H1 (cell line): ENCODE data around the gene RBM8A. TPM values are rescaled to one million over a fixed set of nuclear protein-coding genes. Genes with fewer than 3 reads are reported as not detected.

Source experiments
- CHD7 ChIP-seq: fragments of 300-600 bp; sonication (generic); IDR thresholded peaks from 2 replicates; pipeline ENCODE4 v1.7.1; 2012; ENCODE audit warnings: low read length, moderate library complexity, mild to moderate bottlenecking, inconsistent platforms; ENCODE audit not compliant: insufficient replicate concordance
- GTF2F1 ChIP-seq: IDR thresholded peaks from 2 replicates; pipeline ENCODE4 v1.6.1; 2012; ENCODE audit warnings: low read depth, low read length, improper control_type of control experiment, borderline replicate concordance
- JUN ChIP-seq: IDR thresholded peaks from 2 replicates; pipeline ENCODE4 v1.6.1; 2011; ENCODE audit warnings: low read depth, mild to moderate bottlenecking, improper control_type of control experiment, low read length
- RBBP5 ChIP-seq: IDR thresholded peaks from 2 replicates; pipeline ENCODE4 v1.7.1; 2012; ENCODE audit warnings: low read depth, mild to moderate bottlenecking, inconsistent platforms, low read length, moderate library complexity, borderline replicate concordance
- RXRA ChIP-seq: IDR thresholded peaks from 2 replicates; pipeline ENCODE4 v1.6.1; 2011; ENCODE audit warnings: low read depth, mild to moderate bottlenecking, low read length, moderate library complexity; ENCODE audit not compliant: insufficient read depth
- SIN3A ChIP-seq, 2 experiments: IDR thresholded peaks in 1 of 2; conservative IDR thresholded peaks in 1 of 2; 2 replicates each; pipeline ENCODE4 v1.6.1; 2011 to 2012; ENCODE audit warnings: low read length in 2 of 2, improper control_type of control experiment in 1 of 2, low read depth in 1 of 2, mild to moderate bottlenecking in 1 of 2
- SUZ12 ChIP-seq: fragments of 200-600 bp; sonication (generic); IDR thresholded peaks from 2 replicates; pipeline ENCODE4 v1.6.1; 2012; ENCODE audit warnings: mild to moderate bottlenecking, inconsistent platforms, low read length, moderate library complexity, mixed read lengths
- TAF7 ChIP-seq: optimal IDR thresholded peaks from 2 replicates; pipeline ENCODE3; 2011; ENCODE audit warnings: low read depth, mild to moderate bottlenecking, inconsistent platforms, low read length, moderate library complexity, borderline replicate concordance
- ZNF274 ChIP-seq: IDR thresholded peaks from 2 replicates; pipeline ENCODE4 v1.7.0; 2012; ENCODE audit warnings: low read length, borderline replicate concordance; ENCODE audit errors: extremely low read depth
- polyA plus RNA-seq, 7 experiments: library from polyadenylated mRNA; depleted of rRNA in 3 of 7; stranded (reverse) in 5 of 7; unstranded in 2 of 7; fragments of >200 nt in 5 of 7; fragments of 200-250 nt in 2 of 7; gene quantifications; 1 replicate in 5 of 7; 2 replicates in 1 of 7; 4 replicates in 1 of 7; pipeline versions ENCODE4 v1.2.1 to v1.2.3, GENCODE V29; 2011 to 2013; ENCODE audit warnings: missing spikeins in 2 of 7, mixed read lengths in 2 of 7
- total RNA-seq: library from RNA; stranded (reverse); fragmentation: NEBNext Ultra II Directional; extraction: Animal tissue kit (Norgen Biotek cat#: 25700); gene quantifications from 2 replicates; pipeline ENCODE4 v1.2.1, GENCODE V29; 2021

RBM8A gene
- total and polyA plus RNA-seq, 2 of the 8 experiments (the other 6 are each of a cell fraction or from before 2014, with no cell fraction given): 125 to 216 TPM

DNA sequence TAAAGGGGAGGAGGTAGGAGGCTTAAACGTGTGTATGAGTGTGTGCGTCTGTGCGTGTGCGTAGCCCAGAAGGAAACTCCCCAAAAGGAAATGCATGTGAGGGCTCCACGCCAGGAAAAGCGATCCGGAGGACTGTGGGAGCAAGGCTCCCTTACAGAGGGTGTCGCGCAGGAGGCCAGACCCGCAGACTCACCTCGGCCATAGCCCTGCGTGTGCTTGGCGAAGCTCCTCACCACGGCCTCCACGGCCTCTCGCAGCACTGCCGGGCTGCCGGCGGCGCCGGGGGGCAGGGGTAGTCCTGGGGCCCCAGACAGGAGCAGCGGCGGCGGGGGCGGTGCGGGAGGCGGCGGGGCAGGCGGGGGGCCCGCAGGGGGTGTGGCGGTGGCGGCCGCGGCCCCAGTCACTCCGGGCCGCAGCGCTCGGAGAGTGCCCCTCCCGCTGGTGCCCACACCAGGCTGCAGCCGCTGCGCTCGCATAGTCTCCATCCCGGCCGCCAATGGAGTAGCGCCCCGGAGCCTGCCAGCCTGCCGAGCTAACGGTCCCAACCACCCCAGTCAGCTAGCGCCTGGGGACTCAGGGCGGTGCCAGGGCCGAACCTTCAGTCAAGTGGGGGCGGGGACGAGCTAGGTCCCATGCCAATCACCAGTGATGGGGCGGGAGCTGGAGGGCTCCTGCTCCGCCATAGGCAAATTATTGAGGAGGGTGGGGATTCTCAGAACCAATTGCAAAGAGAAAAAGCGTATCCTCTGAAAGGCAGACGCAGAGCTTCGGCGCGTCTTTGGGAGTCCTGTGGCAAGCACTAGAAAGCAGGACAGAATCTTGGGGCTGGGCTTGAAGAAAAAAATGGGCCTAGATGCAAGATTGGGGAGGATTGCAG, 30.4 kb upstream of the RBM8A start, which contains the start of gene LIX1L (continued):
- TF ChIP-seq ZNF274 (no peak), RXRA (no peak), CHD7 (no peak), RBBP5 (no peak), SIN3A (conservative IDR thresholded peaks at IDR 0.05 in 1 of 2, IDR thresholded peaks at IDR 0.05 in 1 of 2; ENCODE audit: low read depth in 1 of 2, low read length in 2 of 2) (0 out of 4 replicates have a peak, but pooled peaks of 1 of the 2 experiments have one; percentile 45), TAF7 (no peak), GTF2F1 (no peak), SUZ12 (peak; percentile 33; the same call in 1 of the 2 replicates), JUN (no peak)
